ENCODE measurements around the gene KIF5C.

KIF5C gene

DNA sequence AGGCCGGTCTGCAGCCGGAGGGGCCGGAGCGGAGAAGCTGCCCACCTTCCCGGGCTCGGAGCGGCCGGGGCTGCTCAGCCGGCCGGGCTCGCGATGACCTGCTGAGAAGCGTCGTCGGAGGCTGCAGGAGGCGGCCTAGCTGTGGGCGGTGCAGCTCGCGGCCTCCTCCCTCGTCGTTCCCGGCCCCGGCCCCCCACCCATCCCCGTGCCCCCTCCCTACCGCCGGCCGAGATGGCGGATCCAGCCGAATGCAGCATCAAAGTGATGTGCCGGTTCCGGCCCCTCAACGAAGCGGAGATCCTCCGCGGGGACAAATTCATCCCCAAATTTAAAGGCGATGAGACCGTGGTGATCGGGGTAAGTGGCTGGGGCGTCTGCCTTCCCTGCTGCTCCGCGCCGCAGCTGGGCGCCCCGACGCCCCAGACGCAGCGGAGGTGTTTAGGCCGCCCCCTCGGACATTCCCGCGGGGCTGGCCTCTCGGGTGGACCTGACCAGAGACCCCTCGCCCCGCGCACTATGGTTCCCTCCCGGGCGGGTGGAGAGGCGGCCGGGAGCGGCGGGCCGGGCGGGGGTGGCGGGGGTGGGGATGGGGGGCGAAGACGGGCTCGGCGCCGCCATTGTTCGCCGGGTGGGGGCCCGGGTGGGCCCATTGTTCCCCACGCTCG is 492 bp downstream of the KIF5C start:
- no peak for DNase-seq (ENCODE audit: insufficient read length, low spot score)
- no peak for FAIRE-seq
- no peak for TF ChIP-seq CTCF (IDR thresholded peaks at IDR 0.05; ENCODE audit: insufficient read depth, missing control alignments)

DNA sequence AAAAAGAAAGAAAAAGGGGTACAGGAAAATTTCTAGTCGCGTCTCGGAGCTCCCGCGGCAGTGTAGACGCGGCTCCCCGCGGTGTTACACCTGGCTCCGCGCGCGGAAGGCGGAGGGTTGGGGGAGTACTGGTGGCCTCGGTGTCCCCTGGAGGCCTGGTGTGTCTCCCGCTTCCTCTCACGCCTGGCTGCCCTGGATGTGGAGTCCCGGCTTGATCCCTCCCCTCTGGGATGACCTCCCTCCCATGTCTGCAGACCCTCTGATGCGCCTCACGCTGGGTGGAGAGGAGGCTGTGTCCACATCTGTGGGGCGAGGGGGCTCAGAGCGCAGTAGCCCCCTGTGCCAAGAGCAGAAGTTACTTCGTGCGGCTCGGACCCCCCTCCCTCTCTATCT is 1.2 kb downstream of the KIF5C start:
- DNase-seq (ENCODE audit: insufficient read length, low spot score) (no peak), FAIRE-seq (no peak)
- no peak for TF ChIP-seq CTCF (IDR thresholded peaks at IDR 0.05; ENCODE audit: insufficient read depth, missing control alignments)

DNA sequence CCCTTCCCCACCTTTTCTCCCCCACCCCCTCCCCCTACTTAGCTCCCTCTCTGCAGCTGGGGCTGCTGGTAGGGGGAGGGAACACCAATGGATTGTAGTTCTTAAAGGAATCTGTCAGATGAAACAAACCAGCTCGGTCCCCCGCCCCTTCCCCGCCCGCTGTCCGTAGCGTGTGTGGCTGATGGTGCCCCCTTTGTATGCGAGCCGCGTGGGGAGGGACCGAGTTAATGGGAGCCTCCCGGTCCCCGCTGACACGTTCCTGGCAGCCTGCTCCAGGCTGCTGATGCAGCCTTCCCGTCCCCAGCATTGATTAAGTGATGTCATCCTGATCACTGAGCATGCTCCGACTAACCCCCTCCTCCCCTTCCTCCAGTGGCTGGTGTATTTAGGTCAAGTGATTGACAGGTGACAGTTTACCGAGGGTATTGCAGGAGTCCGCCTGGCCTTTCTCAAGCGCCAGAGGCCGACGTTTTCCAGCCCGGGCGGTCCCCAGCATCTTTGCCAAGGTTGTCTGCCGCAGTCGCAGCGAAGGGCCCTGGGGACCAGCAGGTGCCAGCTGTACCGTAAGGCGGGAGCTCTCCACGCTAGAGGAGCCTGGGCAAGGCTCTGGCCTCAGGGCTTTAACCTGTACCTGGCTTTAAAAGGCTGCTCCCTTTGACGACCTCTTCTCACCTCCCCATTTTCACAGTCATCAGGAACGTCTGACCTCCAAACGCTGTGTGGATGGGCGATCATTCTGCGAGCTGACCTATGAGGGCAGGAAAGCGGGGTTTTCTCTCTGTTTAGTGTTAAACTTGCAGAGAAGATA is 1.8 kb downstream of the KIF5C start:
- no peak for TF ChIP-seq CTCF (IDR thresholded peaks at IDR 0.05; ENCODE audit: insufficient read depth, missing control alignments)
- peak; percentile 42 for DNase-seq (ENCODE audit: insufficient read length, low spot score)
- FAIRE-seq, result no peak

GRCh38 chr2:148877403-148877740 is 2.3 kb downstream of the KIF5C start:
- FAIRE-seq, result no peak
- DNase-seq (ENCODE audit: insufficient read length, low spot score), result no peak

DNA sequence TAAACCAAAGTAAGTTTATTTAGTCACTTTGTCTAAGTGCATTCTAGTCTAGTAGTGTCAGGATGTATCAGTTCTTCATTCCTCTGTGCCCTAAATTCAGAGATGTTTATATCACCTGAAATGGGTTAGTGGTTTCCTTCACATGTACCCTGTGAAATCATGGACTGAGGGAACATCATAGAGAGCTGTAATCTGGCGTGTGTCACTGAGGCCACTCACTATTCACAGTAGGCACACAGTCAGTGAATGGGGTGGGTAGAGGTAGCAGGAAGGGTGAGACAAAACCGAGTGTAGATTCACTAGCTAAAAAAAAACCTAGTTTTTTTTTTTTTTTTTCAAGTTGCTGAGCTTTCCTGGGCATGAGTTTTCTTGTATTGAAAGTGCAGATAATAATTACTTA is 5.6 kb downstream of the KIF5C start:
- FAIRE-seq, result peak; percentile 38
- TF ChIP-seq CTCF (IDR thresholded peaks at IDR 0.05; ENCODE audit: insufficient read depth, missing control alignments), result no peak
- no peak for DNase-seq (ENCODE audit: insufficient read length, low spot score)

More at GRCh38 chr2:148877403-148877740, 2.3 kb downstream of the KIF5C start:
- TF ChIP-seq CTCF (IDR thresholded peaks at IDR 0.05; ENCODE audit: insufficient read depth, missing control alignments), result no peak

DNA sequence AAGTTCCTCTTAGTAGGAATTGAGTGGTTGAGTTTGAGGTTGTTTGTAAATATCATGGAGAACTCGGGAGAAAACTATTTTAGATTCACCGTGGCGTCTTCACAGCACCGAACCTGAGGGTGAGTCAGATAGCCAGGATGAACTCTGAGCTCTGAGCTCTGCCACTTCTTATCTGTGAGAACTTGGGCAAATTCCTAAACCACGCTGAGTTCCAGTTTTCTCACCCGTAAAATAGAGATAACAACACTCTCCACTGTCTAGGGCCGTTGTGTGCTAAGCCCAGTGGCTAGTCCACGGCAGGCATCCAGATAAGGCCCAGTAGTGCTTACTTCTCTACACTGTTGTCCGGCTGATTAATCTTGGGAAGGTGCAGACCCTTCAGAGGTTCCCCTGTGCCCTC is 7.0 kb downstream of the KIF5C start:
- no peak for TF ChIP-seq CTCF (IDR thresholded peaks at IDR 0.05; ENCODE audit: insufficient read depth, missing control alignments)
- DNase-seq (ENCODE audit: insufficient read length, low spot score), result no peak
- no peak for FAIRE-seq

GRCh38 chr2:148885209-148885608 is 10.2 kb downstream of the KIF5C start:
- no peak for TF ChIP-seq CTCF (IDR thresholded peaks at IDR 0.05; ENCODE audit: insufficient read depth, missing control alignments)
- DNase-seq (ENCODE audit: insufficient read length, low spot score) (no peak), FAIRE-seq (no peak)

All from D721Med (cell line).